NCI-H345 treated with DMSO at 0.1 percent for 48 hours (cell line): ENCODE measurements around the gene LRRN1.
"Not testable (repeated sequence)": the region's sequence is repeated elsewhere in the genome, so short reads cannot be mapped to it uniquely, and the experiment has no call there.

Experiments used
- DNase-seq: peaks from one replicate; lab custom pipeline; 2025; ENCODE audit not compliant: unreplicated experiment; lab: John Stamatoyannopoulos, UW

Gene LRRN1

GRCh38 chr3:3806856-3807255, 7.6 kb downstream of the LRRN1 start:
- no peak for DNase-seq

GRCh38 chr3:3813013-3813412, 13.8 kb downstream of the LRRN1 start:
- no peak for DNase-seq

DNA sequence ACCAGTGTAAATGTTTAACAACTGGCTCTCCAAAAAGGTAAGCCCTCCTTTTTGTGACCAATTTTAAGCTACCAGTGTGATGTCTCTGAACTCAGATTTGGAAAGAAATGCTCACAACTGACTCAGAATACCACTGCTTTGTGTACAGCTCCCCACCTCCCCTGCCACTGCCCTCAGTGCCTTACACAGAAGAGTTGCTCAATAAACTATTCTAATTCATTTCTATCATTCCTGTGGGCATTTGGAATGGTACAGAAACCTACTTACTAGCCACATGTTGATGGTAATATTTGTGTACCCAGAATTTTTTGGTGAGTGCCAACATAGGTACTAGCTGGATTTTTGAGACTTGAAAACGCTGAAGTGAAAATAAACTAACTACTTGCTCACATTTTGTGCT, 16.0 kb downstream of the LRRN1 start:
- no peak for DNase-seq

GRCh38 chr3:3816034-3816433, 16.8 kb downstream of the LRRN1 start:
- DNase-seq = no peak

GRCh38 chr3:3817865-3818264, 18.6 kb downstream of the LRRN1 start:
- no peak for DNase-seq

DNA sequence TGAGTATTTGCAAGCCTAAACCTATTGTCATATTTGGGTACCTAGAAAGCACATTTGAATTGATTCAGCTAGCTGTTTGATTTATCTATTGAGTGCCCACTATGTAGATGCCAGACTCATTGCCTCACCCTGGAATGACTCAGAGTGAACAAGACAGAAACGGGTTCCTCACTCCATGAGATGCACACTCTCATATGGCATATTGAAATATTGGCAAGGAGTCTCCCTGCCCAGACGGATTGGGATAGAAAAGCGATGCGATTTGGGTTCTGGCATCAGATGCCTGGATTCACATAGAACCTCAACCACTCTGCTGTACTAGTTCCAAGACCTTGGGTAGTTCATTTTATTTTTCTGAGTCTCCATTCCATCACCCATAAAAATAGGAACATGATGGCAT, 22.5 kb downstream of the LRRN1 start:
- no peak for DNase-seq

GRCh38 chr3:3825035-3825434, 25.8 kb downstream of the LRRN1 start:
- DNase-seq = no peak

DNA sequence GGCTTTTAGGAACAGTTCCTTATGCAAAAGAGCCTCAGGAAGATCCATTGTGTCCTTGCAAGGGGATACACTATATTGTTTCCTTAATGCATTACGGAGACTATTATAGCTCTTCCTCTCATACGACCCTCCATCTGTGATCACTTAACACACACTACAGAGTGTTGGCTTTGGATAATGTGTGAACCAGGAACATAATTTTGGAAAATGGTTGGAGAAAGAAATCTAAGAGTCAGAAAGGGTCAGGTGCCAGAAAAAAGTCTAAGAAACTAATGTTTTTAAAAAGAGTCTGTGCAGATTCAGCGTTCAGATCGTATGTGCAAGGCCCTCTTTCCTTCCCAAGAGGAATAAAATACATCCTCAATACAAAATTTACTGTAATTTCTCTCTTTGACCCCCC, 27.3 kb downstream of the LRRN1 start:
- no peak for DNase-seq

GRCh38 chr3:3827111-3827510, 27.9 kb downstream of the LRRN1 start:
- DNase-seq = no peak

- not testable (repeated sequence) for DNase-seq
These were observed 29.2 kb downstream of the LRRN1 start for GRCh38 chr3:3828417-3828816.

GRCh38 chr3:3836845-3837244, 37.6 kb downstream of the LRRN1 start:
- DNase-seq = no peak

GRCh38 chr3:3842356-3842755, 43.1 kb downstream of the LRRN1 start:
- DNase-seq = no peak

DNA sequence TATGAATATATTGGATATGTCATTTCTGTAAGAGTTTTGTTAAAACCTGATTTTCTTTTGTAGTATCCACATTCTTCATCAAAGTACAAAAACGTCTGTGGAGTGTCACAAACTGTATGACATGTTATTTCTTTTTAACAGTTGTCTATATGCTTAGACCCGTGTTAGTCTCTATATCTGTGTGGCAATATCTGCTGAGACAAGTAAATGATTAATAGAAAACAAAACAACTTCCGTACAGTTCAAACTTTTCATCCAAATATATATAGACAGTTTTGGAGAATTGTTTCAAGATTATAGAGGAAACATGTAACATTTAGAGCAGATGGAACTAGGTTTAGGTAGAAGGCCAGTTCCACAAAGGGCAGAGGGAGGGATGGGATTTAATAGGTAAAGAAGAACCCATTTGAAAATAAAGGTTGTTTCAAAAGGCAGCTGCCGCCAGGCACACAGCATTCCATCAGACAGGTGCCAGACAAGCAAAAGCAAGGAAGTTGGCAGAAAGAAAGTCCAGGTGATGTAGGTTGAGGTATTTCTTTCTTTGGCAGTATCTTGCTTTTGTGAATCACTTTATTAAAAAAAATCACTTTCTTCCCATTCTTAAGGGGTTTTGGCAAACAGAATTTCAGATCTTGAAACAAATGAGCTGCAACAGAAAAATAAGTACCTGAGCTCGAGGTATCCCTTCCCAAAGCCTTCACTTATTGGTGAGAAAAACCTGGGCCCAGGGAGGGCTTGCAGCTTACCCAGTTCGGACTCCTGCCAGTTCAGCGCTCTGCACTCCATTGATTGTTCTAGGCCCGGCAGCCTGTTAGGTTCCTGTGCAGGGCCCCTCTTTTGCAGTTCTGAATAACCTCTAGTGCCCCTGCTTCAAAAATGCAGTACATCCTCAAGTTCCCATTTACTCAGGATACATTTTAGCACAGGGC, 49.0 kb downstream of the LRRN1 start:
- DNase-seq = no peak

DNA sequence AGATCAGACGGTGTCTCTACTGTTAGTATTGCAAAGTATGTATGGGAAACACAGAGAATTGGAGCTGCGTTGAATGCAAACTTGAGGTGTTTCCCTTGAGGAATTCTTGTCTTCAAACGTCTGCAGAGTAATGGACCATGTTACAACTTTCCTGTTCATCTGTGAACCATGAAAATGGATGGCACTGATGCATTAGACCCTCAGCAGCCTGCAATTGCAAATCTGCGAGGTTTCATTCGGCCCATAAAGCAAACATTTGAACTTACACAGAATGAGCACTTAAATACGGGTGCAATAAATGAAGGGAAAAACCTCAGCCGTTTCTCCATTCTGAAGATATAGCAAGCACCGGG, 49.7 kb downstream of the LRRN1 start:
- no peak for DNase-seq

DNA sequence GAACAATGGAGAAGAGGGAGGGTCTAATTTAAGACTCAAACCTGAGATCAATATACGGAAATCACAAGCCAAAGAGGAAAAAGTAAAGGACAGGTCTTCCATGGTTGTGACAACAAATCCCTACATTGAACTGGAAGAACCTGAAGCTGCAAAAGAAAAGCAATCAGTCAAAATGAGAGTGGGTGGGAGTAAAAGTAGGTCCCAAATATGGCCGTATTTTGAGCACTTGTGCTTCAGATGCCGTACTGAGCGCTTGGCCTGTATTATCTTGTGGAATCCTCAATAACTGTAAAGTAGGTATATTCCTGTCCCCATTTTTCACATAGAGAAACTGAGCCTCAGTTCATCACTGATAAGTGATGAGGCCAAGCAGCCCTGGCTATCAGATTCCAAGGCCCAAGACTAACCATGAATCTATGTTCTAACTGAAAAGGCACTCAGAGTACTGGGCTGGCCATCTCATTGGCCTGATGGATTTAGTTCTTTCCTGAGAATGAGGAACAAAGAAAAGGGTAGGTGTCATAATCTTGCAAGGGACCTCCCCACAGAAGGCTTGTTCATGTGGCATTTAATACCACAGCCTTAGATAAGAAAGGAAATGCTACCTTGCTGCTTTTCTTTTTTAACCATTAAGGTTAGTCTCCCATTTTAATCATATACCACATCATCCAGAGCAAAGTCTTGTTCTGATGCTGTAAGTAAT, 52.5 kb downstream of the LRRN1 start:
- no peak for DNase-seq

- no peak for DNase-seq
These were observed 54.3 kb downstream of the LRRN1 start for GRCh38 chr3:3853544-3853943.

DNA sequence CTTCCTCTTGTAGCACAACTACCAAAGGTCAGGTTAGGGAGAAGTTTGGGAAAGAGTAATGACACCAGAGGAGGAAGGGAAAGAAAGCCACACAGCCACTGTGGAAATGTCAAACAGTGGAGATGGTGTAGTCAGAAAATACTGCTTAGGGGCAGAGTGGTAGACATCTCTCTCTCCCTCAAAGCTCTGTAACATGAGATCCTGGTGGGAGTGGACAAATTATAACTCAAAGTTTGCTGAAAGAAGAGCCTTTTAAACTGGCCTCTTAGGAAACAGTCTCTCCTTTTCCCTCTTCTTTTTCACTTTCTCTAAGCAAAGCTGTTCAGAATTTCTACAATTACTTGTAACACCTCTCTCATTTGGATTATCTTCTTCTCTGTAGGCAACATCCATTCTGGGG, 55.8 kb downstream of the LRRN1 start:
- no peak for DNase-seq

DNA sequence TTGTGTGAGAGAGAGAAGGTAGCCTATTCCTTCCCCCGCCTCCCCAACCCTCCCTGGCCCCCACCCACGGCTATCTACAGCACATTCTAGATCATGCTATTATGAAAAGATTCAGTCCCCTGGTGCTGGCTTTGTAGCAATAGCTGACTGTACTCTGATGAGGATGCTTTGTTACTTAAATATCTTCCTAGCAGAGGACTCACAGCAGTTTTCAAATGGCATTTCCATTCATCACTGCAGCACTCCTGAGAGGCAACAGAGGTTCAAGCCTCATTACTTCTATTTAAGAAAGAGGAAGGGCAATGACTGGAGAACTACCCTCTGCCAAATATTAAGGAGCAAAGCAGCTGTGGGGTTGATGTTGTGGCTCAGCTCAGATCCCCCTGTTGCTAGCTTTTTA, 61.0 kb downstream of the LRRN1 start:
- DNase-seq = no peak

DNA sequence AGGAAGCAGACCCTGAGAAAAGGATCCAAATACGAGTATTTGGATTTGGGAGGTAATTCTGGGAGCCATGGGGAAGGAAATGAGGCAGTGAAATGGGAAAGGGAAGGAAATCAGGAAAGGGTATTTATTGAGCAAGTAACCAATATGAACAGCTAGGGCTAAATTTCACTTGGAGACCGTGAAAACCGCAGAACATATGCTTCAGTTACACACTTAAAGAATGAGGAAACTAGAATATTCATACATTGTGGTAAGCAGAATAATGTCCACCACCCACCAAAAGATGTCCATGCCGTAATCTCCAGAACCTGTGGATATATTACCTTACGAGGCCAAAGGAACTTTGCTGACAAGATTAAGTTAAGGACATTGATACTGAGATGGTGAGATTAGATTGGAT, 63.3 kb downstream of the LRRN1 start:
- no peak for DNase-seq

DNA sequence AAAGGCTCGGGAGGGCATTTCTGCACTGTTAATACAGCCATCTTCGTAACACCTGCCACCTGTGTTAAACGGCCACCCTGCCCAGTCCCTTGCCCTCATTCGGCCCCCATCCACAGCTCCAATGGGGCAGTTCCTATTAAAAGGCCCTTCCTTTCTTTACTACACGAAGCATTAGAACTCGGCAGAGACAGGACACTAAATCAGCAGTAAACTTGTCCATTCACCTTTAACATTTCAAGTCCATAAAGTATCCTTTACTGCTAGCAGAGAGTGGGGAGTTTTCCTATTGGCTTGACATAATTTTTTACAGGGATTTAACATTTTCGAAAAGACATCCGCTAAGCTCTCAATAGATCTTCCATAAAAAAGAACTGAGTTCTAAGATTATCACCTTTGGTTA, 76.3 kb downstream of the LRRN1 start:
- DNase-seq = no peak

GRCh38 chr3:3881050-3881449, 81.8 kb downstream of the LRRN1 start:
- DNase-seq = no peak

DNA sequence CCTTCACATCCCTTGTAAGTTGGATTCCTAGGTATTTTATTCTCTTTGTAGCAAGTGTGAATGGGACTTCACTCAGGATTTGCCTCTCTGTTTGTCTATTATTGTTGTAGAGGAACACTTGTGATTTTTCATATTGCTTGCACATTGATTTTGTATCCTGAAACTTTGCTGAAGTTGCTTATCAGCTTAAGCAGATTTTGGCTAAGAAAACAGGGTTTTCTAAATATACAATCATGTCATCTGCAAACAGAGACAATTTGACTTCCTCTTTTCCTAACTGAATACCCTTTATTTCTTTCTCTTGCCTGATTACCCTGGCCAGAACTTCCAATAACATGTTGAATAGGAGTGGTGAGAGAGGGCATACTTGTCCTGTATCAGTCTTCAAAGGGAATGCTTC, 88.1 kb downstream of the LRRN1 start:
- DNase-seq = not testable (repeated sequence)

DNA sequence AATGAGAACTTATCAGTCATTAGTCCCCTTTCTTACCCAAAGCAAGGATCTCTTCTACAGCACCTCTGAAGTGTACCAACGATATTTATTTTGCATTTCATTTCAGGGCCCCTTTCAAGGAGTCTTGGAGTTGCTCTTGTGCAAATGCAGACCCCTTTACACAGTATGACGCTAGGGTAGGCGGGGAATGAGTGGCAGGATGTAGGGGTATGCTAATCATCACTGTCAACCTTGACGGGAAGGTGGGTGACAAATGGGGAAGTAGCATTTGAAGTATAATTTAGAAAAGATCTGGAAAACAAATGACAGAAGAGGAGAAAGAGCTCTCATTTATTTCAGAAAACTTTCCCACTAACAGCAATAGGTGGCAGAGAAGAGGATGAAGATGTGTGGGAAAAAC, 94.4 kb downstream of the LRRN1 start:
- no peak for DNase-seq
